GM18505 (cell line): ENCODE measurements around the gene ACAP1.
"Not testable (repeated sequence)": the region's sequence is repeated elsewhere in the genome, so short reads cannot be mapped to it uniquely, and the experiment has no call there.

Experiments
- ATAC-seq: cut with Tn5 transposase; IDR thresholded peaks from one replicate; pipeline ENCODE4 v1.9.1; 2021; ENCODE audit not compliant: unreplicated experiment
- POLR2A ChIP-seq: IDR thresholded peaks from 4 replicates; pipeline ENCODE4 v1.6.1; 2011; ENCODE audit warnings: borderline replicate concordance; ENCODE audit not compliant: insufficient read depth, insufficient read length; ENCODE audit errors: extremely low read depth

Gene ACAP1

DNA sequence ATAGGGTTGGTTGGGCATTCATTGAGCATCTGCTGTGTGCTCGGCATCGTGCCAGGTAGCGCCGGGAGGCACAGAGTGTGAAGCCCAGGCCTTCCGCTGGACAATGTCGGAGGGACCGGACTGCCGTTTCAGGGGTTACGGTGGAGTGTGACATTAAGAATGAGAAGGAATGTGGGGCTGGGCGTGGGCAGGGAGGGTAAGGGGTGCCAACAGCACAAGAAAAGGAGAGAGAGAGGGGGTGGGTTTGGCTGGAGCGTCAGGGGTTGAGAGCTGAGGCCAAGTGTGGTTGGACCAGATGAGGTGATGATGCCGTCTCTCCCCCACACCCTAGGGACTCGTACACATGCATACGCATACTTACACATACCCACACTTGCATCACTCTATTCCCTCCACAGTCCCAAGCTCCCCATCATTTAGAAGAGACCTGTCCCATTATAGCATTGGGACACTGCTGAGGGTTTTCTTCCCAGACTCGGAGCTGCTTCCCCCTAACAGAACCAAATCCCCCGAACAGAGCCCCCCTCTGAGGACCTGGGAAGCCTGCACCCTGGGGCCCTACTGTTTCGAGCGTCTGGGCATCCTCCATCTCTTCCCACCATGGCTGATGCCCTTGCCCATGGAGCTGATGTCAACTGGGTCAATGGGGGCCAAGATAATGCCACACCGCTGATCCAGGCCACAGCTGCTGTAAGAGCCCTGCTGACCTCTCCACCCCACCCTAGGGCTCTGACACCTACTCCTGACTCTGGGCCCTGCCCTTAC lies 12.3 kb downstream of the ACAP1 start:
- TF ChIP-seq POLR2A: peak; percentile 23
- no peak for ATAC-seq

DNA sequence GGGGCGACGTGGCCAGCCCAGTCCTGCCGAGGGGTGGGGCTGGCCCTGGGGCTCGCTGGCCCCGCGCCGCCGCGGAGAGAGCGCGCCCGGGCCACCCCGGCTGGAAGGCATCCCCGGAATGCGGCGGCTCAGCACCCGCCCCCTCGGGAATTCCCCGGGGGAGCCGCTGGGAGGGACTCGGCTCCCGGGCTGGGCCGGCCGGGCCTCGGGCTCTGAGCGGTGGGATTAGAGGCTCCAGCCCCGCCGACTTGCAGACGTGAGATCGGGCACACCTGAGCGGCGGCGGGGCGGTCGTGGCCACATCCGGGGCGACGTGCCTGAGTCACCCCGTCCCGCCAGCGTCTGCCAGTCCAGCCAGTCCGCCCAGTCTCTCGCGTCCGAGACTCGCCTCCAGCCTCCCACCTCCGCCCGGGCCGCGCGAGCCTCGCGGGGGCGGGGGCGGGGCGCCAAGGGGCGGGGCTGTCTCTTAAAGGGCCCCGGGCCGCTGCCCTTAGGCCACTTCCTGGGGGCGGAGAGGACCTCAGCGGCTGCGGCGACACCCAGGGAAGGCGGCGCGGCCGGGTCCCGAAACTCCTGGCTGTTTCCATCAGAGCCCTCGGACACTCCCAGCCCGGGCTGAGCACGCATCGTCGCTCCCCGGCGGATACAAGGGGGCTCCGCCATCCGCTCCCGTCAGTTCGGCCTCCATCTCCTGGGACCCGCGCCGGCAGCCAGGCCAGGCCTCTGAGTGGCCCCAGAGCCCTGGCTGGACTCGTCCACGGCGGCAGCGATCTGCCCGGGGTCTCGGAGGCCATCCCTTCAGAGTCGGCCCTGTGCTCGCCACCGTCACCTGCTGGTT lies 15.6 kb downstream of the ACAP1 start, which contains the start of gene KCTD11:
TSS of gene KCTD11 (plus strand) at position 498 of the 838 bp plus-strand sequence.
- peak; percentile 47 for TF ChIP-seq POLR2A
- peak; percentile 56 for ATAC-seq

DNA sequence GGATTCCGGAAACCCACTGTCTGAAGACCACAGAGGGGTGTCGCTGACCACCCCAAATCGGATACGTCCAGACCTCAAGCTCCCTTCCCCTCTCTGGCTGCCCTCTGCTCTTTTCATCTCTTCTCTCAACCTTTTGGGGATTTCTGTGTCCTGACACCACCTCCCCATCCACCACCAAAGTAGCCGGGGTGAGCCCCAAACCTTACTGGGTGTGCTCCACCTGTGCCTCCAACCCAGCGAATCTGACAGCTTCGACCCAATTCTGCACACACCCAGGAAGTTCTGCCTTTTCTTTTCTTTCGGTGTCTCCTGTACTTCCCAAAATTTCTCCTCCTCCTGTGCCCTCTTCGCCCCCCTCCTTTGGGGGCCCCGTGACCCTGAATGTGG lies 16.2 kb downstream of the ACAP1 start:
- no peak for TF ChIP-seq POLR2A
- ATAC-seq: no peak

DNA sequence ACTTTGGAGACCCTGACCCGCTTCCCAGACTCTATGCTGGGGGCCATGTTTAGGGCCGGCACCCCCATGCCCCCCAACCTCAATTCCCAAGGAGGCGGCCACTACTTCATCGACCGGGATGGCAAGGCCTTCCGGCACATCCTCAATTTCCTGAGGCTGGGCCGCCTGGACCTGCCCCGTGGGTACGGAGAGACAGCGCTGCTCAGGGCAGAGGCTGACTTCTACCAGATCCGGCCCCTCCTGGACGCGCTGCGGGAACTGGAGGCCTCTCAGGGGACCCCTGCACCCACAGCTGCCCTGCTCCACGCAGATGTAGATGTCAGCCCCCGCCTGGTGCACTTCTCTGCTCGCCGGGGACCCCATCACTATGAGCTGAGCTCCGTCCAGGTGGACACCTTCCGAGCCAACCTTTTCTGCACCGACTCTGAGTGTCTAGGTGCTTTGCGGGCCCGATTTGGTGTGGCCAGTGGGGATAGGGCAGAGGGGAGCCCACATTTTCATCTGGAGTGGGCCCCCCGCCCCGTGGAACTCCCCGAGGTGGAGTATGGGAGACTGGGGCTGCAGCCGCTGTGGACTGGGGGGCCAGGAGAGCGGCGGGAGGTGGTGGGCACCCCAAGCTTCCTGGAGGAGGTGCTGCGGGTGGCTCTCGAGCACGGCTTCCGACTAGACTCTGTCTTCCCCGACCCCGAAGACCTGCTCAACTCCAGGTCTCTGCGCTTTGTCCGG lies 16.7 kb downstream of the ACAP1 start:
- ATAC-seq: no peak
- no peak for TF ChIP-seq POLR2A

DNA sequence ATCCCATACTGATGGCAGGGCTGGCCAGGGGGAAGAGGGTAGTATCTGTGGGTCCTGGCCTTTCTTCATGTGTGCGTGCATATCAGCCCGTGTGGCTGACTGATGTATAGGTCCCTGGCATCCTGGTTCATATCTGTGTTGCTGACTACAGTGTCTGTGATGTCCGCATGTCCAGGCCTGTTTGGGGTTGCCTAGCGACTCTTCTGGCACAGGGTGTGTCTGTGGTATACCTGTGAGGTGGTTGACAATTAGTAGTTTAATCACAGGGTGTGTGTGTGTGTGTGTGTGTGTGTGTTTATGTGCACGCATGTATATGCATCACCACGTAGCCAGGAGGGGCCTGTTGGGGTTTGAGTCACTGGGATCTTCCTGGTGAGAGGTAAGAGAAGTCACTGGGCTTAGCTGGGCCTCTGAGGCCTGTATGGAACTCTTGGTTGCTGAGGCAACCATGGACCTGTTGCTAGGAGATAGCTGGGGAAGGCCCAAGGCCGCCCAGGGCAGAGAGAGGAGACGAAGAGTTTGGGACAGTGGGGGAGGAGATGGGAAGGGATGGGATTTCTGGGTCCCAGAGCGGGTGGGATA lies 18.0 kb downstream of the ACAP1 start:
- no peak for ATAC-seq
- no peak for TF ChIP-seq POLR2A

DNA sequence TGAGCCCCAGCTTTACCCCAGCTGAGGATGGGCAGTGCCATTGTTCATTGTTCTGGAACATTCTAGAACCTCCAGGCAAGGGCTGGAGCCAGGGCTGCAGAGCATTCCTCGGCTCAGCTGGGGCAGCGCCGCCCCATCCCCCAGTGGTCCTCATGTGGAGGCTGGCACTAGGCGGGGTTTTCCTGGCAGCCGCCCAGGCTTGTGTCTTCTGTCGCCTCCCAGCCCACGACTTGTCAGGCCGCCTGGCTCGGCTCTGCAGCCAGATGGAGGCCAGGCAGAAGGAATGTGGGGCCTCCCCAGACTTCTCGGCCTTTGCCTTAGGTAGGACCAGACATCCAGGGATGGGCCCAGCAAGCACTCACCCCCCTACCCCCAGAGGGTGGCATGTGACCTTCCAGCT lies 18.7 kb downstream of the ACAP1 start, which contains the start of gene TMEM95:
TSS of gene TMEM95 (plus strand) at position 104 of the 400 bp plus-strand sequence. CDS start at position 153, 49 bp downstream.
- ATAC-seq: no peak
- TF ChIP-seq POLR2A: no peak

DNA sequence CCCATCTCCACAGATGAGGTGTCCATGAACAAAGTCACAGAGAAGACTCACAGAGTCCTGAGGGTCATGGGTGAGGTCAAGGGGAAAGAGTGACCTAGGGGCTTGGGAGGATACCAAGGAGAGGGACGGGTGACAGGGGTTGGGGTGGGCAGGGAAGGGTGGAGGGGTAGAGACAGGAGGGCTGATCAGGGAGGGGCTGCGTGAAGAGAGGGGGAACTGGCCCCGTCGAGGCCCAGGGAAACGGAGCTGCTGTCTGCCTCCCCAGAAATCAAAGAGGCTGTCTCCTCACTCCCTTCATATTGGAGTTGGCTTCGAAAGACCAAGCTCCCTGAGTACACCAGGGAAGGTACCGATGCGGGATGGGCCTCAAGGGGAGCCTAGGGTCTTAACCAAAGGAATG lies 19.2 kb downstream of the ACAP1 start:
- TF ChIP-seq POLR2A: no peak
- ATAC-seq: no peak

DNA sequence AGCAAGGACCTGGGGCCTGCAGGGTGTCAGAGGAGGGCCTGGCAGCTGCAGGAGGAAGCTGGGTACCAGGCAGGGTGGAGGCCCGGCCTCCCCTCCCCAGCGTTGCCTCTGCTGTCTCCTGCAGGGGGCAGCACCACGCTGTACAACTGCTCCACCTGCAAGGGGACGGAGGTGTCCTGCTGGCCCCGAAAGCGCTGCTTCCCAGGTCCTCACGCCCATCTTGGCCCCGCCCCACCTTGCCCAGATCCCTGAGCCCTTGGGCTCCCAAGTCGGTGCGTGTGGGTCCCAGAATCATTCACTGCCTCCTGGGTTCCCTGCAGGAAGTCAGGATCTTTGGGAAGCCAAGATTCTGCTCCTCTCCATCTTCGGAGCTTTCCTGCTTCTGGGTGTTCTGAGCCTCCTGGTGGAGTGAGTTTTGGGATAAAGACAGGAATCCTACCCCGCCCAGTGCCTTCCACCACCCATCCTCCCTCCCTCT lies 19.8 kb downstream of the ACAP1 start:
- ATAC-seq: no peak
- no peak for TF ChIP-seq POLR2A

DNA sequence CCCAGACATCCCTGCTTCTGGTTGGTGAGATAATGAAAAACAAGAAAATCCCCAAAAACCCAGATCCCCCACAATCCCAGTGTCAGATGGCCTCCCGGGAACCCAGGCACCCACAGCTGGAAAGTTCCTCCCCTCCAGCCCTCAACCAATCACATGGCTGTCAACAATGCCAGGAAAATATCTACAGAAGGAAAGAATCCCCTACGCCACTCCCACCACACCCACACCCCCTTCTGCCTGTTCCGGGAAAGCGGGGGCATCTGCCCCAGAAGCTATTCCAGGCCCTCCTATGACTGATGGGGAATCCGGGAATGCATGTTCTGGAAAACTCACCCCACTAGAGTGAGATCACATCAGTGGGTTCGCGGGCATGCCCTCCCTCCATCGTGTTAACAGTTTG lies 20.4 kb downstream of the ACAP1 start:
- TF ChIP-seq POLR2A: no peak
- ATAC-seq: no peak

DNA sequence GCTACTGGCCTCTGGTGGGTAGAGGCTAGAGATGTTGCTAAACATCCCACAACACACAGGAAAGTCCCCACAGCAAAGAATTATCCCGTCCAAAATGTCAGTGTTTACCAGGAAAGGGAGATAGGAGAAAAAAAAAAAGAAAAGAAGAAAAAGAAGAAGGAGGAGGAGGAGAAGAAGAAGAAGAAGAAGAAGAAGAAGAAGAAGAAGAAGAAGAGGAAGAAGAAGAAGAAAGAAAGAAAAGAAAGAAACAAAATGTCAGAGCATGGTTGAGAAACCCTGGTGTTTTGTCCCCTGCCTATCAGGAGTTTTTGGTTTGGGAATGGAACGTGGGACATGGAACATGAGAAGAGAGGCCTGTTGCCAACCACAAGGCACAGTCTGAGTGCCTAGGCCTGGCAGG lies 21.1 kb downstream of the ACAP1 start:
- no peak for ATAC-seq
- no peak for TF ChIP-seq POLR2A

DNA sequence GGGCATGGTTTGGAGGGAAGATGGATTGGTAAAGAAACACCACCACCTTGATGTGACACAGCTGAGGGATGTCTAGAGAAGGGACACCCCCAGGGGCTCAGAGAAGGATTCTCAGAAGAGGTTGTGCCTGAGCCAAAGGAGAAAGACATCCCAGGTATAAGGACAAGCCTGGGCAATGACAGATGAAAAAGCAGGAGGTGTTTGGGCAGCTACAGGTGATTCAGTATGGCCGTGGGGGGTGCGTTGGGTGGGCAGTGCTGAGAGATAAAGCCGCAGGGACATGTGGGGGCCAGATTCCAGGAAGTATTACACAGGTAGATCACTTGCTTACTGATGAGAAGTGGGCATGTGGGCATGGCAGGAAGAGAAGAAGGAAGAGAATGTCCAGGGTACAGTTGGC lies 25.6 kb downstream of the ACAP1 start:
- no peak for TF ChIP-seq POLR2A
- no peak for ATAC-seq

DNA sequence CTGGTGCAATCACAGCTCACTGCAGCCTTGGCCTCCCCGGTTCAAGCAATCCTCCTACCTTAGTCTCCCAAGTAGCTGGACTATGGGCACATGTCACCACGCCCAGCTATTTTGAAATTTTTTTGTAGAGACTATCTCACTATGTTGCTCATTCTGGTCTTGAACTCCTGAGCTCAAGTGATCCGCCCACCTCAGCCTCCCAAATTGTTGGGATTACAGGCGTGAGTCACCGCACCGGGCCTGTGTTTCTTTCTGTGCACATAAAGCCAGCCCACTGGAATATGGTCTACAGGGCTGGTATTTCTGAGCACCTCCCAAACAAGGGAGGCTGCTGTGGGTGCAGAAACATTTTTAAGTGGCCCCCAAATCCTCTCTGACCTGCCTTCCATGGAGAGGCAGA lies 27.0 kb downstream of the ACAP1 start:
- no peak for TF ChIP-seq POLR2A

DNA sequence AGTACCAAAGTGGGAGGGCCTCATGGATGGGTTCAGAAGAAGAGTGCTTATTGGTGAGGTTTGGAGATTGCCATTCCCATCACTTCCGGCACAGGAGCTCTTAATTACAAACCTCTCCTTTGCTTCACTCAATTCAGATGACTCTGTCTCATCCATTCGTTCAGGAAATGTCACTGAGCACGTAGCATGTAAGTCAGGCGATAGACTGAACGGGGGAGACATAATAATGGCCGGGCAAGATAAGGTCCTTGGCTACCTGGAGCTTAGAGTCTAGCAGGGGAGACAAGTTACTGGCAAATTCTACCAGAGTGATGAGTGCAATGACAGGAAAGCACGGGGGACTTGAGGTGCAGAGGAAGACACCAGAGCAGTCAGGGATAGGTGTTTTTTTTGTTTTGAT lies 29.6 kb downstream of the ACAP1 start:
- ATAC-seq: not testable (repeated sequence)

More for the DNA sequence above, 27.0 kb downstream of the ACAP1 start:
- ATAC-seq: no peak

DNA sequence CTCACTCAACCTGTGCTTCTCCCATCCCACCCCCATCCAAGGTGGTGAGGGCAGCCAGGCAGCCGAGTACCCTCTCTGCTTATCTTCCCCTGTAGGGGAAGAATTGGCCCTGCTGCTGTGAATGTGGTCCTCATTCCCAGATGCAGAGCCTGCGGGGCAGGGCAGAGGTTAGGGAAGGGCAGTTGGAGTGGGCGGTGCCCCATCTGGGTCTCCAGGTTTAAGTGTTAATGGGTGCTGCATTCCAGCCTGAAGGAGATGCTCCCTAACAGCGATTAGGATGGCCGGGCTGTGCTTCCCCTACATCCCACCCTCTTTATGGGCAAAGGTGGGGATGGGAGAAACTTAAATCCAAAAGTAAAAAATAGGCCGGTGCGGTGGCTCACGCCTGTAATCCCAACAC lies 30.8 kb downstream of the ACAP1 start:
- TF ChIP-seq POLR2A: no peak
- no peak for ATAC-seq
